Astrocyte (in vitro differentiated cells and primary cell): ENCODE measurements around the gene CDC42BPA.

Experiments used
- CTCF ChIP-seq: IDR thresholded peaks from 2 replicates; pipeline ENCODE4 v1.5.1; 2011; ENCODE audit warnings: low read depth, mild to moderate bottlenecking, inconsistent platforms, low read length, moderate library complexity; ENCODE audit not compliant: insufficient read depth
- EZH2 ChIP-seq: IDR thresholded peaks from 2 replicates; pipeline ENCODE4 v1.6.1; 2012; ENCODE audit warnings: mild to moderate bottlenecking, low read length, inconsistent platforms; ENCODE audit not compliant: insufficient read depth

GRCh38 chr1:226989085-226989920, 329.0 kb downstream of the CDC42BPA start:
- no peak for TF ChIP-seq CTCF
- TF ChIP-seq EZH2, result no peak
